ENCODE data around the gene MAP3K7CL. TPM values are rescaled to one million over a fixed set of nuclear protein-coding genes. Genes with fewer than 3 reads are reported as not detected.
"Not testable (repeated sequence)": the region's sequence is repeated elsewhere in the genome, so short reads cannot be mapped to it uniquely, and the experiment has no call there.

MAP3K7CL gene
- total RNA-seq, 6 experiments from 2014 or later: 6.2 to 11.4 (median 7.6) TPM

GRCh38 chr21:29159842-29160241, 29.4 kb downstream of the MAP3K7CL start:
- no peak for TF ChIP-seq CTCF (IDR thresholded peaks at IDR 0.05)
- Mint-ChIP-seq H3K9me3 (no peaks in the 10 kb centered on the region), H3K27me3 (ENCODE audit: insufficient read depth) (peaks cover 3% of the 10 kb centered on the region; the same call in 1 of the 2 replicates)

GRCh38 chr21:29162825-29163224, 32.4 kb downstream of the MAP3K7CL start:
- Mint-ChIP-seq H3K4me3 (peak overlapping the region; percentile 38; the same call in 1 of the 2 replicates), H3K27ac (peak overlapping the region; percentile 97), H3K36me3 (ENCODE audit: low read depth) (peaks cover 14% of the 10 kb centered on the region; the same call in 1 of the 2 replicates), H3K4me1 (ENCODE audit: low read depth) (peaks cover 39% of the 10 kb centered on the region)
- DNase-seq: peak; percentile 89
- H3K9me3 Mint-ChIP-seq; H3K27me3 Mint-ChIP-seq (ENCODE audit: insufficient read depth): not testable (repeated sequence)

More at GRCh38 chr21:29159842-29160241, 29.4 kb downstream of the MAP3K7CL start:
- no peak overlapping the region for H3K27ac Mint-ChIP-seq
- peaks cover 52% of the 10 kb centered on the region for H3K4me1 Mint-ChIP-seq (ENCODE audit: low read depth)
- no peak overlapping the region for H3K4me3 Mint-ChIP-seq
- peaks cover 17% of the 10 kb centered on the region; the same call in 1 of the 2 replicates for H3K36me3 Mint-ChIP-seq (ENCODE audit: low read depth)
- no peak for DNase-seq

DNA sequence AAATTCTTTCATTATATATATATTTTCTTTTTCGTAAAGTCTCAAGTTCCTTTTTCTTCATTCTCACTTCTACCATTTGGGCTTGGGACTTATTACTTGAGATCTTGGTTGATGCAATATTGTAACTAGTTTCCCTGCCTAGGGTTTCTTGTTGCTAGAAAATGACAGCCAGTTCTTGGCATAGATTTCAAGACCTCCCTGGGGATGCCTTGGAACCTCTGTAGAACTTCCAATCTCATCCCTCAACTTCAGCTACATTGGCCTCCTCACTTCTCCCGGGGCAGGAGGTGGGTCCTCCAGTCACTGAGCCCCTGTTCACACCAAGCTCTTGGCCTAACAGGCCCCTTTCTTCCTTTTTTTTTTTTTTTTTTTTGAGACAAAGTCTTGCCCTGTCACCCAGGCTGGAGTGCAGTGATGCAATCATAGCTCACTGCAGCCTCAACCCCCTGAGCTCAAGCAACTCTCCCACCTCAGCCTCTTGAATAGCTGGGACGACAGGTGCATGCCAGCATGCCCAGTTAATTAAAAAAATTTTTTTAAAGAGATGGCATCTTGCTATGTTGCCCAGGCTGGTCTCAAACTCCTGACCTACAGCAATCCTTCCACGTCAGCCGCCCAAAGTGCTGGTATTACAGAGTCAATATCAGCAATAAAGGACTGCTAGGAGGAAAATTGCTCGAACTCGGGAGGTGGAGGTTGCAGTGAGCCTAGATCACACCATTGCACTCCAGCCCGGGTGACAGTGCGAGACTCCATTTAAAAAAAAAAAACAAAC, 33.1 kb downstream of the MAP3K7CL start:
- H3K4me1 Mint-ChIP-seq (ENCODE audit: low read depth): peaks cover 45% of the 10 kb centered on the region
- H3K9me3 Mint-ChIP-seq: no peaks in the 10 kb centered on the region
- peak overlapping the region; percentile 7; the same call in 1 of the 2 replicates for H3K4me3 Mint-ChIP-seq
- no peak for DNase-seq
- H3K27ac Mint-ChIP-seq: peak overlapping the region; percentile 97
- peaks cover 14% of the 10 kb centered on the region; the same call in 1 of the 2 replicates for H3K36me3 Mint-ChIP-seq (ENCODE audit: low read depth)
- H3K27me3 Mint-ChIP-seq (ENCODE audit: insufficient read depth): 0 out of 2 replicates have a peak, but pooled peaks cover 3% of the 10 kb centered on the region
- TF ChIP-seq CTCF (IDR thresholded peaks at IDR 0.05): no peak

DNA sequence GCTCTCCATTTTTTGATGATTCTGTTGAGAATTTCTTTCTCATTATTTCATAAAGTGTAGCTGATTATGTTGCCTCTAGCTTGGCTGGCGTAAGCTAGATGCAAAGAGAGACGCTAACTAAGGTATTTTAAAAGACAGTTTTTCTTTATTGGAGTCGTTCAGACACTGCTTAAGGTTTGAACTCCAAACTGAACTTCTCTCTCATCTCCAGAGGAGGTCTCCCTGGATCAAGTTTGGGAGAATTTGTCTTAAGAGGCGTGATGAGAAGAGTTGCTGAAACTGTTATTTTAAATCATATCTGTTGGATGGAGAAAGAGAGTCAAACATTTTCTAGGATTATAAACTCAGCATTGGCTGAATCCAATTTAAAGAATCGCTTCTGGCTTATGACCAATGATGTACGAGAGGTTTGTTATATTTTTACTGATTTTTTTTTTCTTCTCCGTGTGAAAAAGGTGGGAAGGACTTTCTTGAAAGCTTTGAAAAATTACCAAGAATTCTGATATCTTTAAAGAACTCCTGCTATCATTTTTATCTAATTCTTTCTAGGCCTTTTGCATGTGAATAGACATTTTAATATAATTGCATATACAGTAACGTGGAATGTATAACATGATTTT, 34.0 kb downstream of the MAP3K7CL start:
- no peaks in the 10 kb centered on the region for H3K9me3 Mint-ChIP-seq
- peak; percentile 85 for TF ChIP-seq CTCF (IDR thresholded peaks at IDR 0.05)
- 0 out of 2 replicates have a peak, but pooled peaks cover 3% of the 10 kb centered on the region for H3K27me3 Mint-ChIP-seq (ENCODE audit: insufficient read depth)
- H3K36me3 Mint-ChIP-seq (ENCODE audit: low read depth): peaks cover 12% of the 10 kb centered on the region; the same call in 1 of the 2 replicates
- H3K27ac Mint-ChIP-seq: peak overlapping the region; percentile 3
- peaks cover 52% of the 10 kb centered on the region for H3K4me1 Mint-ChIP-seq (ENCODE audit: low read depth)
- peak; percentile 76 for DNase-seq
- peak overlapping the region; percentile 16; the same call in 1 of the 2 replicates for H3K4me3 Mint-ChIP-seq

DNA sequence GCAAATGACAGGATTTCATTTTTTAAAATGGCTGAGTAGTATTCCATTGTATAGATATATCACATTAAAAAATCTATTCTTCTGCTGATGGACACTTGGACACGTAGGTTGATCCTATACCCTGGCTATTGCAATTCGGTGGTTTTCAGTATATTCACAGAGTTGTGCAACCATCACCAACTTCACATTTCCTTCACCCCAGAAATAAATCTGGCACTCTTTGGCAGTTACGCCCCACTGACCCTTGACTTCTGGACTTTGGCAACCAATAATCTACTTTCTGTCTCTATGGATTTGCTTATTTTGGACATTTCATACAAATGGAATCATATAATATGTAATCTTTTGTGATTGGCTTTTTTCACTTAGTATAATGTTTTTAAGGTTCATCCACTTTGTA, 35.9 kb downstream of the MAP3K7CL start:
- H3K27ac Mint-ChIP-seq: no peak overlapping the region
- H3K4me3 Mint-ChIP-seq: no peak overlapping the region
- H3K9me3 Mint-ChIP-seq: no peaks in the 10 kb centered on the region
- no peak for TF ChIP-seq CTCF (IDR thresholded peaks at IDR 0.05)
- DNase-seq: no peak
- 0 out of 2 replicates have a peak, but pooled peaks cover 3% of the 10 kb centered on the region for H3K27me3 Mint-ChIP-seq (ENCODE audit: insufficient read depth)
- peaks cover 56% of the 10 kb centered on the region for H3K4me1 Mint-ChIP-seq (ENCODE audit: low read depth)
- 0 out of 2 replicates have a peak, but pooled peaks cover 5% of the 10 kb centered on the region for H3K36me3 Mint-ChIP-seq (ENCODE audit: low read depth)

Measured in HFFc6 (cell line).